GDM1 (cell line): ENCODE results near the gene ZNF469.

Source experiments
- DNase-seq: peaks from one replicate; lab custom pipeline; 2025; lab: John Stamatoyannopoulos, UW

Gene ZNF469

GRCh38 chr16:88424587-88425235 lies 42.0 kb downstream of the ZNF469 start:
- no peak for DNase-seq

GRCh38 chr16:88426018-88426417 lies 43.3 kb downstream of the ZNF469 start:
- DNase-seq: no peak

GRCh38 chr16:88427376-88427775 lies 44.6 kb downstream of the ZNF469 start:
- DNase-seq: no peak

- no peak for DNase-seq
Observed at GRCh38 chr16:88428156-88428555, 45.4 kb downstream of the ZNF469 start.

GRCh38 chr16:88428616-88429386 lies 46.0 kb downstream of the ZNF469 start:
- no peak for DNase-seq

GRCh38 chr16:88429387-88430184 lies 46.8 kb downstream of the ZNF469 start:
- DNase-seq: no peak

- no peak for DNase-seq
Observed at GRCh38 chr16:88430185-88430523, 47.4 kb downstream of the ZNF469 start.

GRCh38 chr16:88430524-88431446 lies 48.0 kb downstream of the ZNF469 start:
- peak; percentile 6 for DNase-seq

- DNase-seq: no peak
Observed at GRCh38 chr16:88431651-88432050, 48.9 kb downstream of the ZNF469 start.

- no peak for DNase-seq
Observed at GRCh38 chr16:88432174-88432573, 49.4 kb downstream of the ZNF469 start.
